Gastroesophageal sphincter (tissue), 4 donors: Measurements from ENCODE around the gene CAV1. TPM values are rescaled to one million over a fixed set of nuclear protein-coding genes. Genes with fewer than 3 reads are reported as not detected.

ENCODE experiments used
- ATAC-seq: fragments of 150-250 bp; one replicate; pipeline ENCODE4 v1.9.1; 2016; ENCODE audit warnings: mild to moderate bottlenecking, moderate library complexity
- H3K27ac ChIP-seq, 4 donors: fragments of 200-600 bp; sonication (generic) in 3 of 4; 1 replicate in 3 of 4; 2 replicates in 1 of 4; pipeline ENCODE4 v1.5.1; 2016 to 2019
- H3K27me3 ChIP-seq: fragments of 200-600 bp; sonication (generic); one replicate; pipeline ENCODE4 v1.5.1; 2019
- H3K36me3 ChIP-seq, 2 donors: fragments of 200-600 bp; sonication (generic); one replicate each; pipeline ENCODE4 v1.5.1; 2019; ENCODE audit warnings: control low read depth in 1 of 2
- H3K4me1 ChIP-seq, 3 donors: fragments of 200-600 bp; sonication (generic); 1 replicate in 2 of 3; 2 replicates in 1 of 3; pipeline ENCODE4 v1.5.1; 2016 to 2019; ENCODE audit warnings: control low read depth in 2 of 3
- H3K4me3 ChIP-seq, 2 donors: fragments of 200-600 bp; sonication (generic); one replicate each; pipeline ENCODE4 v1.5.1; 2019; ENCODE audit warnings: mild to moderate bottlenecking in 1 of 2, moderate library complexity in 1 of 2
- H3K9me3 ChIP-seq, 3 donors: fragments of 200-600 bp; sonication (generic); one replicate each; pipeline ENCODE4 v1.5.1; 2017 to 2019; ENCODE audit warnings: control low read depth in 2 of 3
- CTCF ChIP-seq, 4 experiments: fragments of 200-600 bp in 2 of 4; fragments of 450-650 bp in 2 of 4; sonication (generic) in 1 of 4; IDR thresholded peaks; one replicate each; pipeline ENCODE4 v1.5.1; 2017 to 2019; ENCODE audit warnings: antibody characterized with exemption in 4 of 4, mild to moderate bottlenecking in 2 of 4, moderate library complexity in 2 of 4
- EP300 ChIP-seq: sonication (generic); formaldehyde crosslinking; IDR thresholded peaks from one replicate; pipeline ENCODE4 v1.6.1; 2017; ENCODE audit warnings: antibody characterized with exemption, mild to moderate bottlenecking
- POLR2A ChIP-seq, 2 donors: fragments of 450-650 bp; IDR thresholded peaks; one replicate each; pipeline ENCODE4 v1.6.1; 2017; ENCODE audit warnings: antibody characterized with exemption in 2 of 2, mild to moderate bottlenecking in 2 of 2, moderate library complexity in 1 of 2
- POLR2AphosphoS5 ChIP-seq: sonication (generic); formaldehyde crosslinking; IDR thresholded peaks from one replicate; pipeline ENCODE4 v1.6.1; 2017; ENCODE audit warnings: antibody characterized with exemption
- WGBS, 2 donors: methylation state at CpG; one replicate each; pipeline ENCODE4 v1.1.5; 2018; ENCODE audit warnings: low coverage in 1 of 2; 5-methylcytosine and 5-hydroxymethylcytosine counted together
- total RNA-seq, 4 donors: library from RNA; depleted of rRNA; stranded (reverse); fragments of >200 nt; gene quantifications; one replicate each; pipeline ENCODE4 v1.1.0, GENCODE V29; 2016

The CAV1 gene
- total RNA-seq, 4 donors from 2014 or later: 546 to 772 (median 602) TPM

GRCh38 chr7:116487907-116488521, 36.8 kb upstream of the CAV1 start:
- TF ChIP-seq EP300 (no peak), POLR2AphosphoS5 (no peak), POLR2A (IDR thresholded peaks at IDR 0.05) (no peak)
- H3K4me1 ChIP-seq: peaks cover 0 to 24% (median 0%) of the 10 kb centered on the region in 3 donors
- no peak for ATAC-seq
- H3K36me3 ChIP-seq: no peaks in the 10 kb centered on the region
- no peaks in the 10 kb centered on the region for H3K9me3 ChIP-seq
- H3K27ac ChIP-seq: no peak overlapping the region
- no peak overlapping the region for H3K4me3 ChIP-seq
- 74 to 78% methylated on average over 5 of the region's 5 CpGs for WGBS, 2 donors
- H3K27me3 ChIP-seq: no peaks in the 10 kb centered on the region

- no peak for TF ChIP-seq POLR2AphosphoS5
- no peak for TF ChIP-seq POLR2A (IDR thresholded peaks at IDR 0.05)
- no peak for TF ChIP-seq EP300
- no peak for TF ChIP-seq CTCF (IDR thresholded peaks at IDR 0.05)
- no peak overlapping the region for H3K27ac ChIP-seq
- 65 to 71% methylated on average over 2 of the region's 2 CpGs for WGBS, 2 donors
- peaks cover 0 to 31% (median 4%) of the 10 kb centered on the region in 3 donors for H3K4me1 ChIP-seq
- no peaks in the 10 kb centered on the region for H3K9me3 ChIP-seq
- H3K36me3 ChIP-seq: no peaks in the 10 kb centered on the region
- H3K4me3 ChIP-seq: no peak overlapping the region
- no peak for ATAC-seq
- H3K27me3 ChIP-seq: no peaks in the 10 kb centered on the region
These were observed 34.5 kb upstream of the CAV1 start for GRCh38 chr7:116490351-116490750.

GRCh38 chr7:116491887-116492653, 32.8 kb upstream of the CAV1 start:
- ATAC-seq: no peak
- Histone ChIP-seq H3K27ac (peak overlapping the region in 1 of 4 donors; percentile 42), H3K27me3 (no peaks in the 10 kb centered on the region), H3K9me3 (no peaks in the 10 kb centered on the region), H3K4me1 (peaks cover 0 to 31% (median 4%) of the 10 kb centered on the region in 3 donors), H3K4me3 (no peak overlapping the region), H3K36me3 (no peaks in the 10 kb centered on the region)
- TF ChIP-seq POLR2A (IDR thresholded peaks at IDR 0.05): no peak
- TF ChIP-seq EP300: no peak
- TF ChIP-seq CTCF (IDR thresholded peaks at IDR 0.05): no peak
- TF ChIP-seq POLR2AphosphoS5: no peak
- 61 to 72% methylated on average over 3 of the region's 3 CpGs for WGBS, 2 donors

- Histone ChIP-seq H3K27ac (peak overlapping the region in 2 of 4 donors; percentile 40 to 42), H3K4me3 (no peak overlapping the region), H3K36me3 (no peaks in the 10 kb centered on the region), H3K9me3 (no peaks in the 10 kb centered on the region), H3K27me3 (no peaks in the 10 kb centered on the region), H3K4me1 (peaks cover 0 to 31% (median 4%) of the 10 kb centered on the region in 3 donors)
- ATAC-seq: no peak
- WGBS, 2 donors: 61 to 78% methylated on average over 3 of the region's 3 CpGs
- TF ChIP-seq CTCF (IDR thresholded peaks at IDR 0.05): no peak
- TF ChIP-seq POLR2AphosphoS5: no peak
- TF ChIP-seq POLR2A (IDR thresholded peaks at IDR 0.05): no peak
- TF ChIP-seq EP300: no peak
These were observed 32.2 kb upstream of the CAV1 start for GRCh38 chr7:116492654-116493109.

- TF ChIP-seq CTCF (IDR thresholded peaks at IDR 0.05) (no peak), POLR2A (IDR thresholded peaks at IDR 0.05) (no peak), EP300 (no peak), POLR2AphosphoS5 (no peak)
- no peak for ATAC-seq
- Histone ChIP-seq H3K4me1 (peaks cover 0 to 35% (median 4%) of the 10 kb centered on the region in 3 donors), H3K27me3 (no peaks in the 10 kb centered on the region), H3K36me3 (no peaks in the 10 kb centered on the region), H3K27ac (peak overlapping the region in 2 of 4 donors; percentile 40 to 42), H3K4me3 (no peak overlapping the region), H3K9me3 (no peaks in the 10 kb centered on the region)
- WGBS, 2 donors: 44 to 50% methylated on average over 1 of the region's 1 CpG
These were observed 31.4 kb upstream of the CAV1 start for GRCh38 chr7:116493449-116493848.
